Spleen (tissue), 11 donors: Measurements from ENCODE around the gene RPLP2. TPM values are rescaled to one million over a fixed set of nuclear protein-coding genes. Genes with fewer than 3 reads are reported as not detected.

Source experiments
- DNase-seq: peaks from one replicate; pipeline ENCODE4 v3.0.0-alpha.2; 2020
- H3K27ac ChIP-seq, 8 donors: fragments of 200-600 bp; sonication (generic) in 7 of 8; 1 replicate in 4 of 8; 2 replicates in 4 of 8; pipeline versions ENCODE4 v1.5.0 to v1.8.0; 2016 to 2021; ENCODE audit warnings: inconsistent platforms in 4 of 8, mild to moderate bottlenecking in 4 of 8, moderate library complexity in 1 of 8
- H3K27me3 ChIP-seq, 7 donors: fragments of 200-600 bp; sonication (generic) in 6 of 7; replicated peaks in 1 of 7; 1 replicate in 4 of 7; 2 replicates in 3 of 7; pipeline versions ENCODE4 v1.5.0 to v1.8.0; 2016 to 2021; ENCODE audit warnings: inconsistent platforms in 3 of 7, mild to moderate bottlenecking in 1 of 7
- H3K36me3 ChIP-seq, 6 donors: fragments of 200-600 bp; sonication (generic) in 5 of 6; 1 replicate in 4 of 6; 2 replicates in 2 of 6; pipeline versions ENCODE4 v1.5.0 to v1.8.0; 2016 to 2021; ENCODE audit warnings: inconsistent platforms in 2 of 6
- H3K4me1 ChIP-seq, 6 donors: fragments of 200-600 bp; sonication (generic) in 5 of 6; 1 replicate in 3 of 6; 2 replicates in 3 of 6; pipeline versions ENCODE4 v1.5.0 to v1.8.0; 2016 to 2021; ENCODE audit warnings: inconsistent platforms in 3 of 6
- H3K4me3 ChIP-seq, 8 donors: fragments of 200-600 bp; sonication (generic) in 7 of 8; 1 replicate in 4 of 8; 2 replicates in 4 of 8; pipeline versions ENCODE4 v1.5.0 to v1.8.0; 2016 to 2021; ENCODE audit warnings: inconsistent platforms in 4 of 8, mild to moderate bottlenecking in 4 of 8, moderate library complexity in 2 of 8
- H3K9me3 ChIP-seq, 8 donors: fragments of 200-600 bp; sonication (generic) in 7 of 8; 1 replicate in 4 of 8; 2 replicates in 4 of 8; pipeline versions ENCODE4 v1.5.0 to v1.8.0; 2016 to 2021; ENCODE audit warnings: inconsistent platforms in 4 of 8
- CTCF ChIP-seq, 11 experiments: fragments of 200-600 bp in 7 of 11; fragments of 450-650 bp in 4 of 11; sonication (generic) in 4 of 11; IDR thresholded peaks in 8 of 11; conservative IDR thresholded peaks in 3 of 11; 1 replicate in 7 of 11; 2 replicates in 4 of 11; pipeline versions ENCODE4 v1.4.0 to v1.8.0; 2016 to 2021; ENCODE audit warnings: antibody characterized with exemption in 11 of 11, inconsistent platforms in 4 of 11, mild to moderate bottlenecking in 1 of 11
- POLR2A ChIP-seq, 3 donors: fragments of 450-650 bp; IDR thresholded peaks; one replicate each; pipeline ENCODE4 v1.5.1; 2017; ENCODE audit warnings: antibody characterized with exemption in 3 of 3, mild to moderate bottlenecking in 1 of 3
- POLR2AphosphoS5 ChIP-seq, 3 donors: sonication (generic); formaldehyde crosslinking; IDR thresholded peaks; one replicate each; pipeline ENCODE4 v1.5.1; 2017; ENCODE audit warnings: antibody characterized with exemption in 3 of 3
- WGBS, 5 donors: extraction: QIAGEN DNeasy Blood & Tissue Kit in 3 of 5; methylation state at CpG; one replicate each; pipeline versions ENCODE4 v1.1.5 to v1.1.7; 2013 to 2018; 5-methylcytosine and 5-hydroxymethylcytosine counted together
- intact Hi-C: fragments of 100-400 bp; cut with DNase I; formaldehyde crosslinking; loops from one replicate; pipeline ENCODE4 v1.15.0; 2023; ENCODE audit warnings: low total_unique reads
- polyA plus RNA-seq, 3 donors: library from polyadenylated mRNA; stranded (reverse); fragments of 200-250 nt; gene quantifications; one replicate each; pipeline ENCODE4 v1.2.1, GENCODE V29; 2013
- total RNA-seq, 7 donors: library from RNA; depleted of rRNA in 3 of 7; stranded (reverse); fragments of >200 nt in 3 of 7; fragmentation: NEBNext Ultra II Directional in 4 of 7; extraction: Animal tissue kit (Norgen Biotek cat#: 25700) in 4 of 7; gene quantifications; one replicate each; pipeline versions ENCODE4 v1.1.0 to v1.2.1, GENCODE V29; 2016 to 2021
- donor health status: healthy with polysubstance abuse.
- donor health status: DM: no; HTN: no; CAD: no; lungs with moderate emphysema.
- donor health status: DM: no; HTN: no; CAD: no.
- donor health status: Bipolar disorder and iron deficiency.
- donor health status: healthy.
- donor health status: DM: no; HTN: no; CAD: no.
- donor health status: DM: yes; HTN: yes; CAD: no.

Gene RPLP2
- total and polyA plus RNA-seq, 10 donors: 514 to 3,944 (median 2,380) TPM

GRCh38 chr11:765802-766091, 44.0 kb upstream of the RPLP2 start:
- peaks cover 0 to 12% (median 0%) of the 10 kb centered on the region in 6 donors for H3K4me1 ChIP-seq
- no peaks in the 10 kb centered on the region for H3K9me3 ChIP-seq
- intact Hi-C loops: no loop called here
- H3K4me3 ChIP-seq: no peak overlapping the region
- no peak for DNase-seq
- peaks cover 0 to 100% (median 67%) of the 10 kb centered on the region in 6 donors for H3K36me3 ChIP-seq
- TF ChIP-seq CTCF (IDR thresholded peaks at IDR 0.05 in 8 of 11, conservative IDR thresholded peaks at IDR 0.05 in 3 of 11) (no peak), POLR2AphosphoS5 (IDR thresholded peaks at IDR 0.05) (no peak), POLR2A (IDR thresholded peaks at IDR 0.05) (no peak)
- H3K27ac ChIP-seq: peak overlapping the region in 1 of 8 donors; percentile 31
- 91 to 98% (median 96%) methylated on average over 8 of the region's 8 CpGs for WGBS, 5 donors
- H3K27me3 ChIP-seq: no peaks in the 10 kb centered on the region

GRCh38 chr11:766106-766935, 43.4 kb upstream of the RPLP2 start:
- intact Hi-C loops: no loop called here
- H3K27ac ChIP-seq: no peak overlapping the region
- peaks cover 0 to 100% (median 68%) of the 10 kb centered on the region in 6 donors for H3K36me3 ChIP-seq
- no peaks in the 10 kb centered on the region for H3K9me3 ChIP-seq
- WGBS, 5 donors: 66 to 85% (median 76%) methylated on average over 6 to 11 of the region's 11 CpGs
- H3K27me3 ChIP-seq: no peaks in the 10 kb centered on the region
- TF ChIP-seq POLR2A (IDR thresholded peaks at IDR 0.05) (no peak), POLR2AphosphoS5 (IDR thresholded peaks at IDR 0.05) (peak; percentile 2 to 64 (median 45))
- peaks cover 0 to 12% (median 0%) of the 10 kb centered on the region in 6 donors for H3K4me1 ChIP-seq
- DNase-seq: no peak
- no peak overlapping the region for H3K4me3 ChIP-seq

- Histone ChIP-seq H3K9me3 (no peaks in the 10 kb centered on the region), H3K4me3 (no peak overlapping the region), H3K36me3 (peaks cover 0 to 100% (median 68%) of the 10 kb centered on the region in 6 donors), H3K27me3 (no peaks in the 10 kb centered on the region), H3K27ac (no peak overlapping the region), H3K4me1 (peaks cover 0 to 12% (median 0%) of the 10 kb centered on the region in 6 donors)
- 92 to 98% (median 96%) methylated on average over 2 of the region's 2 CpGs for WGBS, 5 donors
- intact Hi-C loops: no loop called here
- no peak for DNase-seq
- no peak for TF ChIP-seq CTCF (IDR thresholded peaks at IDR 0.05 in 8 of 11, conservative IDR thresholded peaks at IDR 0.05 in 3 of 11)
- TF ChIP-seq POLR2AphosphoS5 (IDR thresholded peaks at IDR 0.05): no peak
- no peak for TF ChIP-seq POLR2A (IDR thresholded peaks at IDR 0.05)
These were observed 42.9 kb upstream of the RPLP2 start for GRCh38 chr11:766936-767210.

- H3K9me3 ChIP-seq: no peaks in the 10 kb centered on the region
- whole genome bisulfite sequencing, 5 donors: 92 to 97% (median 96%) methylated on average over 11 of the region's 11 CpGs
- DNase-seq: no peak
- TF ChIP-seq CTCF (IDR thresholded peaks at IDR 0.05 in 8 of 11, conservative IDR thresholded peaks at IDR 0.05 in 3 of 11): no peak
- no peak for TF ChIP-seq POLR2A (IDR thresholded peaks at IDR 0.05)
- TF ChIP-seq POLR2AphosphoS5 (IDR thresholded peaks at IDR 0.05): peak in 2 of 3 donors; percentile 16 to 46
- peaks cover 0 to 8% (median 0%) of the 10 kb centered on the region in 6 donors for H3K4me1 ChIP-seq
- H3K36me3 ChIP-seq: peaks cover 0 to 100% (median 68%) of the 10 kb centered on the region in 6 donors
- no peaks in the 10 kb centered on the region for H3K27me3 ChIP-seq
- H3K4me3 ChIP-seq: no peak overlapping the region
- intact Hi-C loops: no loop called here
- H3K27ac ChIP-seq: no peak overlapping the region
These were observed 42.5 kb upstream of the RPLP2 start for GRCh38 chr11:767238-767637.
